Activated CD4-positive, alpha-beta T cell treated with anti-CD3 and anti-CD28 coated beads, Interleukin-2, amount 50 U/mL, for 48 hours (primary cell): ENCODE results near the gene FLRT3.

Experiments used
- DNase-seq, 2 experiments: peaks; one replicate each; pipeline ENCODE4 v3.0.0-alpha.2; 2020

Gene FLRT3

GRCh38 chr20:14337400-14338171 is at the start of gene FLRT3:
Gene FLRT3, minus strand, starts transcription at chr20:14337612. Its CDS starts 10,106 bp downstream, at chr20:14327506.
- DNase-seq, result peak in 1 of 2 experiments; percentile 4

- no peak for DNase-seq
These were observed 49.3 kb upstream of the FLRT3 start for GRCh38 chr20:14386726-14387125.

DNA sequence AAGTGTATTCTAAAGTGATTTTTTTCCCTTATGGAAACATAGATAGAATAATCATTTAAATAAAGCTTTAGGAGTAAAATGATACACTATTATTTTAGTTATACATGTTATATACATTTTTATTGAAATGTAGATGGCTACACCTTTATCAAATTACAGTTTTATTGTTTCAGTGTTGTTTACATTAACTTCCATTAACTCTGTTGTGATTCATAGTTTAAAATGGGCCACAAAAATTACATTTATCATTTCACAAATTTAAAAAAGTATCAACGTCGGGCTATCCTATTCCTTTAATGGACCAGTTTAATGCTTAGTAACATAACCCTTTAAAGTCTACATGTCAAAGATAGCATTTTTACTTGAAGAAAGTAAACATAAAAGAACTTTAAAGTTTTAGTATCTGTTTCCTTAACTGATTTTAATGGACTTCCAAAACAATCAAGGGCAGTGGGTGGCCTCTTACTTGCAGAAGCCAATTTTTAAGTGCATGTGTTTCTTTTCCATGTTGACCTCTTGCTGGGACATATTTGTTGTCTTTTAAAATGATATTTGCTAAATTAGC is 47.8 kb upstream of the FLRT3 start:
- no peak for DNase-seq

DNA sequence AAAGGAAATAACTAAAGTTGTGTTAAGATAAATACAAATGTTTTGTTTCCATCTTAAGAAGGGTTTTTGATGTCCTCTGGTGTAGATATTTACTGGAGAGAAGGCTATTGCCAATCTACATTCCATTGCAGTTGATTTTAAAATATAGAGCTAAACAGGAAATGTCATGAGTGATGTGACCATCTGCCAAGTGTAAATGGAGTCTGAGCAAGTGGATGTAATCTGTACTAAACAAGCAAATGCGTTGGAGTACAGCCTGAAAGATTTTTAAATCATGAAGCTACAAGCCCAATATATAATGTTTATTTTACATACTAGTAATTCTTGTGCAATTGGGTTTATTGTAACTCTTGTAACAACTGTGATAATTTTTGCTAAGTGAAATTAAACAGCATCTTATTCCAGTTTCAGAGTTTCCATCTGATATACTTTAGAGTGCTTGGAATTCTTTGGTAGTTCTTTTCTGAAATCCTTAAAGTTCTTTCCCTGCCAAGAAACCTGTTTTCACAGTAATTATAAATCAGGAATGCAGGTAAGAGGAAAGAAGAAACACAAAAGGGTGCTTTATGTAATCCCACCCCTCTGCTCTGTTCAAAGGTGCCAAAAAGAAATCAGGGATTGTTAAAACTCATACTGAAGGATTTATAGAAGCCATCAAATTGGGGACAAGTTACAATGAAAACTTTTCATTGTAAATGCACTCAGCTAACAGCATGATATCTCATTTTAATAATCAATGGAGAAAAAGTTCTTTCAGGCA is 47.2 kb upstream of the FLRT3 start:
- DNase-seq, result no peak

- DNase-seq, result no peak
These were observed 45.9 kb upstream of the FLRT3 start for GRCh38 chr20:14383335-14383734.

GRCh38 chr20:14378326-14378725 is 40.9 kb upstream of the FLRT3 start:
- DNase-seq, result no peak

DNA sequence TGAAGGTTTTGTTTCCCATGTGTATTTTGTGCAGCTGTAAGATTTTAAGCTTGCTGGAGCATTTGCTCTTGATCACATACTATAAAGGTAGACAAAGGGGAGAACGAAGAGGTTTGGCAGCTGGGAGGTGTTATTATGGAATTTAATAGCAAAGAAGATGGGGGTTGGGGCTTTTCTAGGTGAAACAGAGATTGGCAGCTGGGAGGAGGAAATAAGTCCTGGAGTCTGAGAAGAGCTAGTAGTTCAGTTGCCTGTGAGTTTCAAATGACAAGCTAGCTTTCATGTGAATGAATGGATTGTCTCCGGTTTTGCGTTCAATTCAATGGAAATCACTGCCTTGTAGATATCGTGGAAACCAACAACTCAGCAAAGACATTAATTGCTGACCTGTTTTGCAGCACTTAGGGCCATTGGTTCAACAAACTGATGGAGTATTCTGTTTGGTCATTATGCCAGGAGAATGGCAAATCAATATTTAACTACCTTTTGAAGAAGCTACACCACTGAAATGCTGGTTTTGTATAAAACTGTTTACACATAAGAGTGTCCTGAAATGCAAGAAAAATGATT is 38.1 kb upstream of the FLRT3 start:
- no peak for DNase-seq

DNA sequence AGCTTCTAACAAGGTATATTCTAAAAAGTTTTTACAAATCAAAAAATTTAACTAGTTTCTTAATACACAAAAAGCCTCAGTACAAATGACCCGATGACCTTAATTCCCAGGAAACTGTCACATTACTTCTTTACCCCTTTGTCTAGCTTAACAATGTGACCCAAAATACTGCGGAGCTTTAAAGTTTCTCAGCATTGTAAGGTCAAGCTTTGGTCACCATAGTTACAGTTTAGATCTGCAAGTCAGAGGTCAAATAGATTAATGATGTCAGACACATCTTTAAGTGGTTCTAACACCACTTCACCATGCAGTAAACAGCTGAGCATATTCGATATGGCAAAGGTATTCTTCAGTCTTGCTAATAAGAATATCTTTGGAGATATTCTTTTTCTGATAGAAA is 36.8 kb upstream of the FLRT3 start:
- DNase-seq, result no peak

DNA sequence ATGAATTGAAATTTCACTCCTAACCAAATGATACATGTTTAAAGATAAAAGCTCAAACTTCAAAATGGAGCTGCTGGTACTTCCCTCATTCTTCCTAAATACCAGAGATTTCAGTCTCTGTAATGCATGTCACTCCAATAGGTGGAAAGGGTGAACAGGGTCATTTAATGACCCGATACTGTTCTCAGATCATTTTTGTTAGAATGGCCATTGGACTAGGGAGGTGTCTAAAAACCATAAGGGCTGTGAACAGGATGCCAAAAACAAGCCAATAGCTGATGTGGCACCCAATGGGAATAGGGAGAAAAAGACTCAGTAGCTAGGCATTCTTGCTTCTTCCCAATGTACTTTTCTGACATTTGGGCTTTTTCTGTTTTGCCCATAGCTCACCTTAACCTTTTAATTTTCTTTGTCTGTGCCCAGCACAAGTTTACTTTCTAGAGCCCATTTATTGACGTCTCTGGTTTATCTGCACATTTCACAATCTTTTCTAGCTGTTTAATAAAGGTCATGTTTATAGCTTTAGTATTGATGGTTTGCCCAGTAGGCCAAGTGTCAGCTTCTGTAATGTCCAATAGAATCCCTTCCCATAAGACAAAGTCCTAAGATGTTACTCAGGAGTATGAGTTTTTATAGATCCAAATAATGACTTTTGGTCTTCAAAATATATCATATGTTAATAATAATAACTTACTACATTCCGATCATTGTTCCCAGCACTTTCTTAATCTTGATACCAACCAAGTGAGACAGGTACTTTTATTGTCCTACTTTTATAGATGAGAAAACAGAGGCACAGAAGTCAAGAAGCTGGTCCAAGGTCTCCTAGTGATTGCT is 24.3 kb upstream of the FLRT3 start:
- DNase-seq, result no peak

GRCh38 chr20:14360416-14360815 is 23.0 kb upstream of the FLRT3 start:
- DNase-seq, result no peak

- DNase-seq, result no peak
These were observed 18.4 kb upstream of the FLRT3 start for GRCh38 chr20:14355791-14356190.

GRCh38 chr20:14344746-14345145 is 7.3 kb upstream of the FLRT3 start:
- DNase-seq, result no peak

DNA sequence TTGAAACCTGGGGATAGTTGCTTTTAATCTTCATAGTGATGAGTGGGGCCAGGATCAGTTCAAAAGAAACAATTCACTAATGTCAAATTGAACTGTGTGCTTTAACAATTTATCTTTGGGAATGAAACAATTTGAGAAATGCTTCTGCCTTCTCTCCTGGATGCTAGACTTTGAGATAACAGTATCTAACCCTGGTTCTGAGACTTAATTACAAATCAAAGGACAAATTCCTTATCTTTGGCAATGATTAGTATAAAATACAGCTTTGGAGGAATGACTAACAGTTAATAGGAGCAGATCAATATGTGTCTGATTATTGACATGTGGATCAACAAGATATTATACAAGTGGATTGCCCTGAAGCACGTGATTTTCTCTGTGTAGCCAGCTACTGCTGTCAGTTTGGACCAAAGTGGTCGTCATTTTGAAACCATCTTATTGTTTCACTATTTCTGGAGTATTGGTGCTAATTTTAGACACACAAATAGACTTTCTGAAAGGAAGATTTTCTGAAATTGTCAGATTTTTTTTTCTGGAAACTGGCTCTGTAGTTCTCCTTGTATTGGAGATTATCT is 6.2 kb upstream of the FLRT3 start:
- DNase-seq, result no peak

- no peak for DNase-seq
These were observed 5.5 kb upstream of the FLRT3 start for GRCh38 chr20:14342918-14343317.

- no peak for DNase-seq
These were observed 4.4 kb upstream of the FLRT3 start for GRCh38 chr20:14341801-14342200.

DNA sequence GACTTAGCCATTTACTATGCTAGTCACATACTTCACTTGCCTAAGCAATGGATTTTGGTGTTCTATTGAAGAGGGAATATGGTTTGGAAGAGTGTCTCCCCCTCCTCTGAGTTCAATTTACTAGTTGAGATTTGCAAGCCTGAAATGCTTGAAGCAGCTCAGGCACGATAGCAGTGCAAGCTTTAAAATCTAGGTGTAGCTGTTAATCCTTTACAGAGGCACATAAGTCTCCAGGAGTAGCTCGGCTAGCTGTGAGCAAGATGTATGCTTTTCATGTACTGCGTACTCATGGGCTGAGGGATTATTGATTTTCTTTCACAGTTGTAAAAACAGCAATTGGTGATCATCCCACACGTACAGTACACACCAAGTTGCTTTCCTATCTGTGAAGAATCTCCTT is 726 bp downstream of the FLRT3 start:
- no peak for DNase-seq

DNA sequence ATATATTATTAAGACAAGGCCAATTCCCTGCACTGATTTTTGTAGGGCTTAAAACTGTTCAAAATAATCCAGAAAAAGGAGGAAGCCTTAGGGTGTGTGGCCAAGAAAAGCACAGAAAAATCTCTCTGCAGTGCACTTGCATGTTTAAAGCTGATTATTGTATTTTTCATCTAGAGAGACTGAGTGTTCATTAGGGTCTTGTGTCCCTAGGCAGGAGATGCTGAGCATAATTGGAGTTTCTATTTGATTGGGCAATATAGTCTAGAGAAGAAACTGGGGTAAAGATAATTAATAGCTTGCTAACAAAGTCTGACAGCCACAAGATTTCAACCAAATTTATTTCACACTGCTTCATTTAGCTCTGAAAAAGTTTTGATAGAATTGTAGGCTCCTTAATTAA is 2.4 kb downstream of the FLRT3 start:
- DNase-seq, result no peak

DNA sequence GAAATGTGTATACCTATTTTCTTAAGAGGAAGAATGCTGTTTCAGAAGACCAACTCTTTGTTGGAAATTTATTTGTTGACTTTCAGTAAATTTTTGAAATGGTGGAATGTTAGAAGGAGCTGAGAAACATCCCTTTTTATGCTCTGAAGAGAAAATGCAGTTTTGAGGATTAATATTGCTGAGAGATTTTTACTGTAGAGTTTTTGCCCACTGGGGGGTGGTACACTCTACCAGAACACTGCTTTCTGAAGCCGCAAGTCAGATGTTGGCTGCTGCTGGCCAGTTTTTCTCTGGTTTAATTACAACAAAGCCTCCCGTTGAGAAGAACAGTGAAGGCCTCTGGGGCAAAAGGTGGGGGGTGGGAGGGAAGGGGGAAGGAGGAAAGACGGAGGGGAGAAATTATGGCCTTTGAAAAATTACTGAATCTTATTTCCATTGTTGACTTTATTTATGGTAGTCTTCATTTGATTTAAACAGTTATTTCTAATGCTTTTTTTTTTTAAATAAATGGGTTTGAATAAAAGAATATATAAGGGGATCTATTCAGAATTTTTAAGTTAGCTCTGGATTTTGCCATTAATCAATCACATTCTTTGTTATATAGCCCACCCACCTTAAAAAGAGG is 3.0 kb downstream of the FLRT3 start:
- DNase-seq, result no peak

DNA sequence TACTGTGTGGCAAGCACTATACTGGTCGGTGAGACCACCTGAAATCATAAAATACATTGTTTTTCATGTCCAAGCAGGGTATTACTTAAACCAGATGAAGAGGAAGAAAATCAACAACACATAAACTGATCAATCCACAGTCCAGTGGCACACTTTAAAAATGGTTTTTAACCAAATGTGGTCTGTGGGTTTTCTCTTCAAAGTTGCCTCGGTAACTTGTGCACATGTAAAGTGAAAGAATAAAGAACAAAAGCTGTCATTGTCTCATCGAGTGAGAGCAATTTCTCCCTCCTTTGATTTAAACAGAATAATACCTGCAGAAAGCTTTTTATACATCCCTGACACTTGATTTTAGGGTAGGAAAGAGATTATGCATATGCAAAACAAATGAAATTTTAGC is 3.7 kb downstream of the FLRT3 start:
- DNase-seq, result no peak

GRCh38 chr20:14332866-14333265 is 4.5 kb downstream of the FLRT3 start:
- DNase-seq, result no peak

- DNase-seq, result no peak
These were observed 5.8 kb downstream of the FLRT3 start for GRCh38 chr20:14331646-14332045.

GRCh38 chr20:14319704-14320103 is 17.7 kb downstream of the FLRT3 start:
- DNase-seq, result no peak
